HepG2 (cell line): ENCODE data around the gene SMARCA4.

Experiments
- BHLHE40 ChIP-seq: IDR thresholded peaks from 2 replicates; pipeline ENCODE4 v1.6.1; 2011; ENCODE audit warnings: low read length, improper control_type of control experiment
- EP300 ChIP-seq, 3 experiments: sonication (generic) in 1 of 3; formaldehyde crosslinking in 1 of 3; IDR thresholded peaks; 2 replicates each; pipeline versions ENCODE4 v1.5.1 to v1.6.1; 2011 to 2020; ENCODE audit warnings: low read depth in 2 of 3, low read length in 2 of 3, borderline replicate concordance in 1 of 3, improper control_type of control experiment in 1 of 3, mild to moderate bottlenecking in 1 of 3, missing genetic modification reagents in 1 of 3, moderate library complexity in 1 of 3
- ERF ChIP-seq: IDR thresholded peaks from 2 replicates; pipeline ENCODE4 v1.6.1; 2018; ENCODE audit warnings: missing biosample characterization, missing genetic modification reagents
- MAX ChIP-seq: IDR thresholded peaks from 2 replicates; pipeline ENCODE4 v1.6.1; 2012; ENCODE audit warnings: inconsistent platforms
- MXI1 ChIP-seq: IDR thresholded peaks from 3 replicates; pipeline ENCODE4 v1.6.1; 2012; ENCODE audit warnings: low read depth, low read length, inconsistent platforms, borderline replicate concordance
- NCOA2 ChIP-seq: sonication (generic); formaldehyde crosslinking; IDR thresholded peaks from 2 replicates; pipeline ENCODE4 v1.8.0; 2022; ENCODE audit warnings: inconsistent platforms
- NR2C2 ChIP-seq: sonication (generic); formaldehyde crosslinking; IDR thresholded peaks from 2 replicates; pipeline ENCODE4 v1.4.0; 2020; ENCODE audit warnings: missing genetic modification reagents, mild to moderate bottlenecking, moderate library complexity, borderline replicate concordance
- TAF1 ChIP-seq: sonication (generic); formaldehyde crosslinking; IDR thresholded peaks from 2 replicates; pipeline ENCODE4 v1.4.0; 2020; ENCODE audit warnings: missing genetic modification reagents
- ZFP1 ChIP-seq: IDR thresholded peaks from 2 replicates; pipeline ENCODE4 v1.6.1; 2016
- ZNF121 ChIP-seq: sonication (generic); formaldehyde crosslinking; IDR thresholded peaks from 2 replicates; pipeline ENCODE4 v1.5.0; 2020; ENCODE audit warnings: mild to moderate bottlenecking, missing genetic modification reagents

DNA sequence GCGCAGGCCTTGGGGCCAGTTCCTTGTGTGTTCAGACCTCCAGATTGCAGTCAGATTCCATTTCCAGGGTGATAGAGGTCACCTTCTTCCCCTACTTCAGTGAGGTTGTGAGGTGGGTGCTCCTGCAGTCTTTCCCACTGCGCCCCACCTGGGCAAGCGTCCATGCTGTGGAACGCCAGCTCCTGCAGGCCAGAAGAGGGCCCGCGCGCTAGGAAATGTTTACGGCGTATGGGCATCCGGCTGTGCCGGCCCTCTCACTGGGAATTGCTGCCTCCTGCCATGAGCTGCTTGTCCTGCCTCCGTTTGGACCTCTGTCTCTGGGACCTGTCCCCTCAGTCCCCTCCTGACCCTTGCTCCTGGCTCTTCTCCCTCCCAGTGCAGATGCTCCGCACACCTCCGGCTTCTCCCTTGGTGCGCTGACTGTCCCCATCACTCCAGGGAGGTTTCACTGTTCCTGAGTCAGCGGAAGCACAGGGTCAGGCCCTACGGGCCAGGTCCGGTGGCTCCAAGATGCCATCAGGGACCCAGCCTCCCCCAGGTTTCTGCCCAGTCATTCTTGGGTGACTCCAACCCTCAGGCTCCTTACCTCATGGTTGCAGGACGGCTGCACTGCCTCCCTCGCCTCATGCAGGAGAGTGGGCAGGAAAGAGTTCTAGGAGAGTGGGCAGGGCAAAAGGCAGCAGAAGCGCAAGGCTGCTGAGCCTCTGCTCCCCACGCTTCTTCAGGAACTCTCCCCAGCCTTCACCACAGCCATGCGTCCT lies 56.6 kb downstream of the SMARCA4 start:
- no peak for TF ChIP-seq MAX
- TF ChIP-seq EP300 (IDR thresholded peaks at IDR 0.05; ENCODE audit: low read depth in 2 of 2, low read length in 2 of 2) = no peak
- TF ChIP-seq EP300 (CRISPR knock-in tag; IDR thresholded peaks at IDR 0.05; ENCODE audit: borderline replicate concordance) = no peak
- no peak for TF ChIP-seq NR2C2 (CRISPR knock-in tag)
- TF ChIP-seq TAF1 = no peak
- TF ChIP-seq ZFP1 (CRISPR knock-in tag) = no peak
- no peak for TF ChIP-seq MXI1
- TF ChIP-seq BHLHE40 = no peak
- no peak for TF ChIP-seq NCOA2 (CRISPR knock-in tag)
- no peak for TF ChIP-seq ERF (CRISPR knock-in tag)
- TF ChIP-seq ZNF121 (CRISPR knock-in tag) = no peak
